ENCODE data around the gene TPRA1.

DNA sequence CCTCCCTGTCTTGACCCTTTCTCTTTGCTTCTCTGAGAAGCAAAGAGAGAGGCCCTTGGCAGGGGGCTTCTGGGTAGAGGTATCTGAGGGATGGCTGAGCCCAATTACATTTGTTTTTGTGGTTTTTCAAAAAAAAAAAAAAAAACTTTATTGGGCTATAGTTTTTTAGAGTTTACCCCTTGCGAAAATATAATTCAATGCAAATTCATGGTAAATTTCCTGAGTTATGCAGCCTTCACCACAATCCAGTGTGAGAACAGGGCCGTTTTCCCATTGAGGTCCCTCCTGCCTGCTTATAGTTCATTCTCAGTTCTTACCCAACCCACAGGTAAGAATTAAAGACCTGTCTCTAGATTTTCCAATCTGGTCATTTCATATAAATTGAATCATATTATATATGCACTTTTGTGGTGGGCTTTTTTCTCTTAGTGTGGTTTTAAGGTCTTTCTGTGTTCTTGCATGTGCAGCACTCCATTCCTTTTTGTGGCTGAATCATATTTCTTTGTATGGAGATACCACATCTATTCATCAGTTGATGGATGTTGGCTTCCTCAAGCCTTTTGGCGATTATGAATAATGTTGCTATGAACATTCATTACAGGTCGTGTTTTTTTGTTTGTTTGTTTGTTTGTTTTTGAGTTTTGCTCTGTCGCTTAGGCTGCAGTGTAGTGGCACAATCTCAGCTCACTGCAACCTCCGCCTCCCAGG, 10.4 kb upstream of the TPRA1 start:
- TF ChIP-seq POLR2A (IDR thresholded peaks at IDR 0.05; ENCODE audit: low read depth, low read length): no peak
- TF ChIP-seq TAF1 (IDR thresholded peaks at IDR 0.05; ENCODE audit: low read depth, low read length): no peak
- no peak for TF ChIP-seq POLR2AphosphoS5 (IDR thresholded peaks at IDR 0.05; ENCODE audit: low read depth, low read length)
- no peak for TF ChIP-seq SPI1 (IDR thresholded peaks at IDR 0.05; ENCODE audit: low read depth, low read length)
- TF ChIP-seq POU2F2 (IDR thresholded peaks at IDR 0.05; ENCODE audit: low read depth, low read length): no peak

Data from GM12891 (cell line).